ENCODE measurements around the gene PCCA.

The PCCA gene

DNA sequence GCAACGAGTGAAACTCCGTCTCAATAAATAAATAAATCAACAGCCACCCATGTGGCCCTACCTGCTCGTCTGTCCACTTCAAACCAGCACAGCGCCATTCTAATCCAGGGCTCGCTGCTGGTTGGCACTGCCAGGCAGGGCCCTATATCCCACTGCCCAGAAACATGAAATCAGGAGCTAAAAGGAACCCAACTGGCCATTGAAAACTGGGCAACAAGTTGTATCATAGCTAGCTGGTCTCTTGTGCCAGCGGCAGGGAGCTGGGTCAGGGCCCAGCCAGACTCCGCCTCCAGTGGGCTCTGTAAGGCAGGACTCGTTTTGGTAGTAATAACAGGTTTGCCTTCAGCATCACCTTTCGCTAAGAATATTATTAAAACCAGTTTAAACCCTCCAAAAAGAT is 460.4 kb downstream of the PCCA start:
- Histone ChIP-seq H3K4me3 (ENCODE audit: low read depth in 1 of 2, low read length in 1 of 2) (no peak overlapping the region), H3K4me1 (ENCODE audit: control insufficient read depth in 1 of 2, insufficient read depth in 1 of 2, low read depth in 1 of 2, low read length in 1 of 2) (no peaks in the 10 kb centered on the region), H3K9me3 (no peaks in the 10 kb centered on the region), H3K36me3 (no peaks in the 10 kb centered on the region), H3K27me3 (no peaks in the 10 kb centered on the region), H3K27ac (no peak overlapping the region)
- TF ChIP-seq, protein P1, sequence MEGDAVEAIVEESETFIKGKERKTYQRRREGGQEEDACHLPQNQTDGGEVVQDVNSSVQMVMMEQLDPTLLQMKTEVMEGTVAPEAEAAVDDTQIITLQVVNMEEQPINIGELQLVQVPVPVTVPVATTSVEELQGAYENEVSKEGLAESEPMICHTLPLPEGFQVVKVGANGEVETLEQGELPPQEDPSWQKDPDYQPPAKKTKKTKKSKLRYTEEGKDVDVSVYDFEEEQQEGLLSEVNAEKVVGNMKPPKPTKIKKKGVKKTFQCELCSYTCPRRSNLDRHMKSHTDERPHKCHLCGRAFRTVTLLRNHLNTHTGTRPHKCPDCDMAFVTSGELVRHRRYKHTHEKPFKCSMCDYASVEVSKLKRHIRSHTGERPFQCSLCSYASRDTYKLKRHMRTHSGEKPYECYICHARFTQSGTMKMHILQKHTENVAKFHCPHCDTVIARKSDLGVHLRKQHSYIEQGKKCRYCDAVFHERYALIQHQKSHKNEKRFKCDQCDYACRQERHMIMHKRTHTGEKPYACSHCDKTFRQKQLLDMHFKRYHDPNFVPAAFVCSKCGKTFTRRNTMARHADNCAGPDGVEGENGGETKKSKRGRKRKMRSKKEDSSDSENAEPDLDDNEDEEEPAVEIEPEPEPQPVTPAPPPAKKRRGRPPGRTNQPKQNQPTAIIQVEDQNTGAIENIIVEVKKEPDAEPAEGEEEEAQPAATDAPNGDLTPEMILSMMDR (IDR thresholded peaks at IDR 0.05), result no peak

DNA sequence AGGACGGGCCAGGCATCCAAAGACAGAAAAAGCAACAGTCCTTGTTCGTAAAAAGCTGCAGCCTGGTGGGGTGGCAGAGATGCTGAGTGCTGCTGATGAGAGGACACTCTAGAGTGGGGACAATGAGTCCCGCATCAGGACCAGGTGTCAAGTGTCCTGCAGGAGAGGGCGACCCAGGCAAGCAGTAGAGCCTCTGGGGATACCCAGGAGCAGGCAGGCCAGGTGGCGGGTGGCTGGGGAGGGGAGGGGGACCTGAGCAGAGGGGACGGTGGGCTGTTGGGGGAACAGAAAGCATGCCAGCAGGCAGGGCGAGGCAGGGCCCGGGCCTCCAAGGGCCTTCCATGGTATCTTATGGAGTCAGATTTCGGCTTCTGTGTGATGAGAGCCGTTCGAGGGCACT is 463.9 kb downstream of the PCCA start:
- Histone ChIP-seq H3K4me3 (ENCODE audit: low read depth in 1 of 2, low read length in 1 of 2) (no peak overlapping the region), H3K9me3 (no peaks in the 10 kb centered on the region), H3K4me1 (ENCODE audit: control insufficient read depth in 1 of 2, insufficient read depth in 1 of 2, low read depth in 1 of 2, low read length in 1 of 2) (no peaks in the 10 kb centered on the region), H3K27ac (no peak overlapping the region), H3K27me3 (no peaks in the 10 kb centered on the region), H3K36me3 (no peaks in the 10 kb centered on the region)
- TF ChIP-seq, protein P1 (IDR thresholded peaks at IDR 0.05), result no peak

DNA sequence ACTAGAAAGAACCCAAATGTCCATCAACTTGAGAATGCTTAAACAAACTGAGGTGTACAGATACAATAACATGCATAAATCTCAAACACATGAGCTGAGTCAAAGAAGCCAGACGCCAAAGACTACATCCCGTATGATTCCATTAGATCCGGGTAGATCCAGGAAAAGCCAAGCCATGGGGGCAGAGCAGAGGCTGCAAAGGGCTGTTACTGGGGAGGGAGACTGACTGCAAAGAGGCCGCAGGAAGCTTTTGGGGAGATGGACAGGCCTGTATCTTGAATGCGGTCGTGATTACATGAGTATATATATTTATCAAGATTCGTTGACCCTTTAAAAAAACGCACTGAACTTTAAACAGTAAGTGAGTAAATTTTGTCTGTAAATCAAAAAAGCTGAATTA is 471.0 kb downstream of the PCCA start:
- Histone ChIP-seq H3K27me3 (no peaks in the 10 kb centered on the region), H3K36me3 (no peaks in the 10 kb centered on the region), H3K4me3 (ENCODE audit: low read depth in 1 of 2, low read length in 1 of 2) (no peak overlapping the region), H3K9me3 (no peaks in the 10 kb centered on the region), H3K27ac (no peak overlapping the region), H3K4me1 (ENCODE audit: control insufficient read depth in 1 of 2, insufficient read depth in 1 of 2, low read depth in 1 of 2, low read length in 1 of 2) (no peaks in the 10 kb centered on the region)
- TF ChIP-seq, protein P1 (IDR thresholded peaks at IDR 0.05), result no peak

DNA sequence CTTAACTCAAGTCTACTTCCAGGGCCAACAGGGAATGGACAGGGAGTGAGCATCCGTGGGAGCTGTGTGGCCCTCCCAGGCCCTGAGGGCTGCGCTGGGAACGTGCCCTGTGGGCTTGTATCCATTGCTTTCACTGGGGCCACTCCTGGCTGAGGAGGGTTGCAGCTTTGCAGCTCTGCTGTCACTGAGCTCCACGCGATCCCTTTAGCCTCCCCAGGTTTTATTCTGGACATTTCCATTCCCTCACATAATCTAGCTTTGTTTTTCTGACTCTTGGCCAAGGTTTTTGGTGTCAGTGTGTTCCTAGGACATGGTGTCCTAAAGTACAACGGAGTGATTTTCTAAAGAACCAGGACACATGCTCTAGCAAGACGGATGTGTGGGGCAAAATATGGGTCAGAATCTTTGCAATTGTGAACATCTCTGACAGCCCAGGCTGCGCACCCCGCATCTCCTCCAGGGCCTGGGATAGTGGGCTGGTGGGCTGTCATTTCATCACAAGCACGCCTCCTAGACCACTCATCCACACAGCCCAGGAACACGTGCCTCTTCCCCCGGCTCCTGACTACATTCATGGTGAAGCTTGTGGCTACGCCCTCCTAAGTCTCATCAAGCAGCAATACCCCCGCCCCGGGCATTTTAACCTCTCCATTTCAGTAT is 471.7 kb downstream of the PCCA start:
- Histone ChIP-seq H3K4me1 (ENCODE audit: control insufficient read depth in 1 of 2, insufficient read depth in 1 of 2, low read depth in 1 of 2, low read length in 1 of 2) (no peaks in the 10 kb centered on the region), H3K4me3 (ENCODE audit: low read depth in 1 of 2, low read length in 1 of 2) (no peak overlapping the region), H3K36me3 (no peaks in the 10 kb centered on the region), H3K9me3 (no peaks in the 10 kb centered on the region), H3K27me3 (no peaks in the 10 kb centered on the region), H3K27ac (no peak overlapping the region)
- TF ChIP-seq, protein P1 (IDR thresholded peaks at IDR 0.05), result no peak

DNA sequence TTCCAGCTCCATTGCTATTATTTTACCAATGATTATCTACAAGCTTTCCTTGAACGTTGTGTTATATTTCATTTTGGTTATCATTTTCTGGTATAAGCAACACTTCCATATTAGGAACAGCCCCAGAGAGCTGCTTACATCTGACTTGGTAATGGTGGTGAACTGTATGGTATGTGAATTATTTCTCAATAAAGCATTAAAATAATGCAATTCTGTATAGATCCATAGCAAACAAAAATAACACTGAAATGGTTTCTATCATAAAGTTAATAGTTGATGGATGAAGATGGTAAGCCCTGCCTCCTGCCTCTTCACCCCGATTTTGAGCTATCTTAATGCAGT is 472.2 kb downstream of the PCCA start:
- Histone ChIP-seq H3K27ac (no peak overlapping the region), H3K4me1 (ENCODE audit: control insufficient read depth in 1 of 2, insufficient read depth in 1 of 2, low read depth in 1 of 2, low read length in 1 of 2) (no peaks in the 10 kb centered on the region), H3K9me3 (no peaks in the 10 kb centered on the region), H3K36me3 (no peaks in the 10 kb centered on the region), H3K4me3 (ENCODE audit: low read depth in 1 of 2, low read length in 1 of 2) (no peak overlapping the region), H3K27me3 (no peaks in the 10 kb centered on the region)
- TF ChIP-seq, protein P1 (IDR thresholded peaks at IDR 0.05), result no peak
